Fibroblast of lung (primary cell): ENCODE data around the gene DNAAF8. TPM values are rescaled to one million over a fixed set of nuclear protein-coding genes. Genes with fewer than 3 reads are reported as not detected.

Experiments
- DNase-seq, 2 donors: peaks; one replicate each; pipeline versions ENCODE4 v3.0.0 to v3.0.0-alpha.2; 2010; ENCODE audit warnings: low read depth in 2 of 2
- H2AFZ ChIP-seq: 2 replicates; pipeline ENCODE4 v1.5.1; 2012; ENCODE audit warnings: low read length, control low read depth, inconsistent platforms
- H3K27ac ChIP-seq: 2 replicates; pipeline ENCODE4 v1.5.1; 2011; ENCODE audit warnings: low read length, control low read depth; ENCODE audit not compliant: insufficient read depth
- H3K27me3 ChIP-seq: 2 replicates; pipeline ENCODE4 v1.5.1; 2011; ENCODE audit warnings: mild to moderate bottlenecking, low read length; ENCODE audit not compliant: control insufficient read depth, insufficient read depth
- H3K36me3 ChIP-seq: 2 replicates; pipeline ENCODE4 v1.5.1; 2011; ENCODE audit warnings: low read length; ENCODE audit not compliant: control insufficient read depth, insufficient read depth
- H3K4me1 ChIP-seq: 2 replicates; pipeline ENCODE4 v1.5.1; 2011; ENCODE audit warnings: low read length; ENCODE audit not compliant: control insufficient read depth, insufficient read depth; ENCODE audit errors: extremely low read depth
- H3K4me2 ChIP-seq: 2 replicates; pipeline ENCODE4 v1.5.1; 2011; ENCODE audit warnings: low read length, control low read depth; ENCODE audit not compliant: insufficient read depth; ENCODE audit errors: extremely low read depth
- H3K4me3 ChIP-seq, 4 experiments: fragments of 200-600 bp in 1 of 4; sonication (generic) in 1 of 4; replicated peaks in 1 of 4; 2 replicates each; pipeline ENCODE4 v1.5.1; 2011 to 2016; ENCODE audit warnings: low read length in 4 of 4, low read depth in 3 of 4, mild to moderate bottlenecking in 3 of 4, control low read depth in 2 of 4, inconsistent platforms in 1 of 4, mixed read lengths in 1 of 4; ENCODE audit not compliant: insufficient read depth in 1 of 4; ENCODE audit errors: control extremely low read depth in 1 of 4
- H3K79me2 ChIP-seq: 2 replicates; pipeline ENCODE4 v1.5.1; 2012; ENCODE audit warnings: mild to moderate bottlenecking, low read length, inconsistent platforms; ENCODE audit not compliant: control insufficient read depth, insufficient read depth
- H3K9ac ChIP-seq: 2 replicates; pipeline ENCODE4 v1.5.1; 2011; ENCODE audit warnings: mild to moderate bottlenecking, low read length, control low read depth; ENCODE audit not compliant: insufficient read depth
- H3K9me3 ChIP-seq: 2 replicates; pipeline ENCODE4 v1.5.1; 2012; ENCODE audit warnings: low read depth, low read length; ENCODE audit not compliant: control insufficient read depth, insufficient read depth
- H4K20me1 ChIP-seq: 2 replicates; pipeline ENCODE4 v1.5.1; 2011; ENCODE audit warnings: low read length; ENCODE audit not compliant: control insufficient read depth, insufficient read depth; ENCODE audit errors: extremely low read depth
- CTCF ChIP-seq, 2 donors: IDR thresholded peaks in 1 of 2; conservative IDR thresholded peaks in 1 of 2; 1 replicate in 1 of 2; 2 replicates in 1 of 2; pipeline ENCODE4 v1.5.1; 2011 to 2012; ENCODE audit warnings: low read length in 2 of 2, control low read depth in 1 of 2, inconsistent platforms in 1 of 2, low read depth in 1 of 2, mild to moderate bottlenecking in 1 of 2
- EZH2 ChIP-seq: IDR thresholded peaks from 2 replicates; pipeline ENCODE4 v1.5.1; 2012; ENCODE audit warnings: low read length, control low read depth, mild to moderate bottlenecking; ENCODE audit errors: missing control alignments
- polyA plus RNA-seq, 2 donors: library from polyadenylated mRNA; depleted of rRNA in 1 of 2; stranded (reverse) in 1 of 2; unstranded in 1 of 2; fragments of >200 nt; gene quantifications; 2 replicates each; pipeline ENCODE4 v1.2.1, GENCODE V29; 2011 to 2012; ENCODE audit warnings: missing spikeins in 1 of 2
- total RNA-seq: library from RNA; depleted of rRNA; stranded (reverse); fragments of >200 nt; gene quantifications from 2 replicates; pipeline ENCODE4 v1.2.1, GENCODE V29; 2014

The DNAAF8 gene
- total and polyA plus RNA-seq, 2 donors (not counting 1 experiment from before 2014, with no cell fraction given): 0.50 to 0.95 TPM

DNA sequence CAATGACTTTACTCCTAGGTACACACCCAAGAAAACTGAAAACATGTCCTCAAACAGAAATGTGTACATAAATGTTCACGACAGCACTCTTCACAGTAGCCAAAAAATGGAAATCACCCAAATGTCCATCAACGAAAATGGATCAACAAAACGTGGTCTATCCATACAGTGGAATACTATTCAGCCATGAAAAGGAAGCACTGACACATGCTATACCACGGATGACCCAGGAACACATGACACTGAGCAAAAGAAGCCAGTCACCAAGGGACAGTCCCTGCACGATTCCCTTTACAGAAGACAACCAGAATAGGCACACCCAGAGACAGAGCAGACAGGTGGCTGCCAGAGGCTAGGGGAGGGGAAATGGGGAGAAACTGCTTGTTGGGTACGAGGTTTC lies 21.4 kb downstream of the DNAAF8 start:
- Histone ChIP-seq H2AFZ (no peak overlapping the region), H3K27me3 (no peaks in the 10 kb centered on the region), H3K4me2 (no peak overlapping the region), H4K20me1 (no peaks in the 10 kb centered on the region), H3K9ac (no peak overlapping the region), H3K79me2 (no peaks in the 10 kb centered on the region), H3K27ac (no peak overlapping the region), H3K36me3 (peaks cover 24% of the 10 kb centered on the region), H3K4me3 (no peak overlapping the region), H3K9me3 (no peaks in the 10 kb centered on the region), H3K4me1 (no peaks in the 10 kb centered on the region)
- TF ChIP-seq EZH2 (no peak), CTCF (conservative IDR thresholded peaks at IDR 0.05 in 1 of 2, IDR thresholded peaks at IDR 0.05 in 1 of 2; ENCODE audit: low read depth in 1 of 2, low read length in 2 of 2) (no peak)
- DNase-seq: no peak

DNA sequence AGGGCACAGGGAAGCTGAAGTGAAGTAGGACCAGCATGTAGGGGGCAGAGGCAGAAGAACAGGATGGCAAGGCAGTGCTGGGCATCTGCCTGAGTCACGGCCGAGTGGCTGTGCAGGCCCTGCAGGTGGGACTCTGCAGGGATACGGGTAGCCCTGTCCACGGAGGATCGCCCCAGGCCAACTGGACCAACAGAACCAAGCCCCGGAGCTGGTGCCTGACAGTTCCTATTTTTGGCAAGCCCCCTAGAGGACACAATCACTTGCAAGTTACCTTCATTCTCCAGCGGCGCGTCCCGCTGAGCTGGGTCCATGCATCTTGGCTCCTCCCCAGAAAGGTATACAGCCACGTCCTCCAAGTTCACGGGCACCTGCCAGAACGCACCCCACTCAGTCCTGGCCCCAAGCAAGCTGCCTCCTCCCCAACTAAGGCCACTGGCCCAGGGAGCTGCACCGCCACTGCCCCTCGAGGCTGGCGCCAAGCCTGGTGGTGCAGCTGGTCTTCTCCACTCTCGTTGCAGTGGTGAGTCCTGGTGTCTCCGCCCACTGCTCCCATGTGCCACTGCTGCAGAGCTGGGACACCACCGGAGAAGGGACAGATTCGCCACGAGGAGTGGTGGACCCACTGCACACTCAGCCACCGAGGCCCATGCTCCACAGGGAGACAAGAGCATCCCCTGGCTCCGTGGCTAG lies 26.0 kb downstream of the DNAAF8 start:
- Histone ChIP-seq H2AFZ (no peak overlapping the region), H3K4me3 (no peak overlapping the region), H3K36me3 (peaks cover 20% of the 10 kb centered on the region), H3K27me3 (no peaks in the 10 kb centered on the region), H3K4me1 (no peaks in the 10 kb centered on the region), H3K27ac (no peak overlapping the region), H3K79me2 (peaks cover 4% of the 10 kb centered on the region), H3K9ac (no peak overlapping the region), H4K20me1 (no peaks in the 10 kb centered on the region), H3K4me2 (no peak overlapping the region), H3K9me3 (no peaks in the 10 kb centered on the region)
- no peak for DNase-seq
- TF ChIP-seq EZH2: no peak
- TF ChIP-seq CTCF (conservative IDR thresholded peaks at IDR 0.05 in 1 of 2, IDR thresholded peaks at IDR 0.05 in 1 of 2; ENCODE audit: low read depth in 1 of 2, low read length in 2 of 2): no peak

- Histone ChIP-seq H2AFZ (no peak overlapping the region), H3K4me3 (no peak overlapping the region), H3K4me1 (peaks cover 7% of the 10 kb centered on the region), H3K27ac (no peak overlapping the region), H3K79me2 (peaks cover 18% of the 10 kb centered on the region), H3K9ac (no peak overlapping the region), H3K4me2 (no peak overlapping the region), H4K20me1 (no peaks in the 10 kb centered on the region), H3K9me3 (no peaks in the 10 kb centered on the region), H3K27me3 (no peaks in the 10 kb centered on the region), H3K36me3 (peaks cover 20% of the 10 kb centered on the region)
- no peak for DNase-seq
- no peak for TF ChIP-seq CTCF (conservative IDR thresholded peaks at IDR 0.05 in 1 of 2, IDR thresholded peaks at IDR 0.05 in 1 of 2; ENCODE audit: low read depth in 1 of 2, low read length in 2 of 2)
- TF ChIP-seq EZH2: no peak
These were observed 27.9 kb downstream of the DNAAF8 start for GRCh38 chr16:4762205-4762604.
